Activated naive CD8-positive, alpha-beta T cell treated with anti-CD3 and anti-CD28 coated beads, Interleukin-2, amount 10 ng/mL, durations not matched to agents 7 days and 5 days (primary cell): ENCODE results near the gene TTC29. TPM values are rescaled to one million over a fixed set of nuclear protein-coding genes. Genes with fewer than 3 reads are reported as not detected.
"Not testable (repeated sequence)": the region's sequence is repeated elsewhere in the genome, so short reads cannot be mapped to it uniquely, and the experiment has no call there.

Experiments
- ATAC-seq: fragments of 150-1000 bp; cut with Tn5 transposase; one replicate; pipeline ENCODE4 v1.10.0; 2021; ENCODE audit warnings: low read depth, moderate library complexity
- POLR2A ChIA-PET: fragments of 350-600 bp; sonication (Branson Sonifier 250); formaldehyde crosslinking; loops from one replicate; lab custom pipeline; 2021; ENCODE audit warnings: antibody characterized with exemption; lab: Charles Lee
- DNase-seq: peaks from one replicate; pipeline ENCODE4 v3.0.0; 2021
- H3K27ac Mint-ChIP-seq: one replicate; pipeline ENCODE4 v1.8.0; 2022; ENCODE audit warnings: mild to moderate bottlenecking, mixed read lengths
- H3K27me3 Mint-ChIP-seq: one replicate; pipeline ENCODE4 v1.8.0; 2022; ENCODE audit warnings: mild to moderate bottlenecking, moderate library complexity, mixed read lengths
- H3K36me3 Mint-ChIP-seq: one replicate; pipeline ENCODE4 v1.8.0; 2021; ENCODE audit warnings: mild to moderate bottlenecking, mixed read lengths
- H3K4me1 Mint-ChIP-seq: one replicate; pipeline ENCODE4 v1.8.0; 2021; ENCODE audit warnings: mixed read lengths
- H3K4me3 Mint-ChIP-seq: one replicate; pipeline ENCODE4 v1.8.0; 2022; ENCODE audit warnings: mild to moderate bottlenecking, moderate library complexity, mixed read lengths
- H3K9me3 Mint-ChIP-seq: one replicate; pipeline ENCODE4 v1.8.0; 2021; ENCODE audit warnings: mixed read lengths
- total RNA-seq, 2 experiments: library from RNA; stranded (reverse); gene quantifications; one replicate each; pipeline ENCODE4 v1.2.3, GENCODE V29; 2021

Gene TTC29
- total RNA-seq, 2 experiments from 2014 or later = not detected

- no peaks in the 10 kb centered on the region for H3K4me1 Mint-ChIP-seq
- POLR2A ChIA-PET = no interaction called here
- H3K27me3 Mint-ChIP-seq = no peaks in the 10 kb centered on the region
- DNase-seq = no peak
- H3K4me3 Mint-ChIP-seq = no peak overlapping the region
- no peaks in the 10 kb centered on the region for H3K36me3 Mint-ChIP-seq
- H3K9me3 Mint-ChIP-seq = no peaks in the 10 kb centered on the region
- ATAC-seq = no peak
- no peak overlapping the region for H3K27ac Mint-ChIP-seq
Observed at GRCh38 chr4:146840731-146841130, 104.9 kb downstream of the TTC29 start.

GRCh38 chr4:146835096-146835495 is 110.6 kb downstream of the TTC29 start:
- peaks cover 3% of the 10 kb centered on the region for H3K27me3 Mint-ChIP-seq
- H3K27ac Mint-ChIP-seq = no peak overlapping the region
- no peak overlapping the region for H3K4me3 Mint-ChIP-seq
- no peaks in the 10 kb centered on the region for H3K36me3 Mint-ChIP-seq
- ATAC-seq = no peak
- no peaks in the 10 kb centered on the region for H3K4me1 Mint-ChIP-seq
- POLR2A ChIA-PET = no interaction called here
- DNase-seq = no peak
- no peaks in the 10 kb centered on the region for H3K9me3 Mint-ChIP-seq

- POLR2A ChIA-PET = no interaction called here
- ATAC-seq = no peak
- no peak for DNase-seq
- Mint-ChIP-seq H3K27ac (no peak overlapping the region), H3K4me3 (no peak overlapping the region), H3K4me1 (no peaks in the 10 kb centered on the region), H3K36me3 (no peaks in the 10 kb centered on the region), H3K9me3 (no peaks in the 10 kb centered on the region), H3K27me3 (peaks cover 3% of the 10 kb centered on the region)
Observed at GRCh38 chr4:146834263-146835034, 111.2 kb downstream of the TTC29 start.

GRCh38 chr4:146833530-146833929 is 112.1 kb downstream of the TTC29 start:
- H3K27me3 Mint-ChIP-seq = peaks cover 3% of the 10 kb centered on the region
- no peak overlapping the region for H3K4me3 Mint-ChIP-seq
- POLR2A ChIA-PET = no interaction called here
- H3K9me3 Mint-ChIP-seq = no peaks in the 10 kb centered on the region
- H3K4me1 Mint-ChIP-seq = no peaks in the 10 kb centered on the region
- no peaks in the 10 kb centered on the region for H3K36me3 Mint-ChIP-seq
- ATAC-seq (no peak), DNase-seq (no peak)
- H3K27ac Mint-ChIP-seq = no peak overlapping the region

GRCh38 chr4:146822980-146823379 is 122.7 kb downstream of the TTC29 start:
- DNase-seq, H3K4me3 Mint-ChIP-seq, H3K27ac Mint-ChIP-seq, H3K36me3 Mint-ChIP-seq, ATAC-seq, H3K9me3 Mint-ChIP-seq, H3K4me1 Mint-ChIP-seq, H3K27me3 Mint-ChIP-seq, POLR2A ChIA-PET: not testable (repeated sequence)

GRCh38 chr4:146814750-146815149 is 130.9 kb downstream of the TTC29 start:
- Mint-ChIP-seq H3K36me3 (no peaks in the 10 kb centered on the region), H3K4me3 (no peak overlapping the region), H3K4me1 (no peaks in the 10 kb centered on the region), H3K27ac (no peak overlapping the region), H3K27me3 (no peaks in the 10 kb centered on the region), H3K9me3 (peaks cover 3% of the 10 kb centered on the region)
- ATAC-seq (no peak), DNase-seq (no peak)
- POLR2A ChIA-PET = no interaction called here

- Mint-ChIP-seq H3K36me3 (no peaks in the 10 kb centered on the region), H3K4me3 (no peak overlapping the region), H3K4me1 (no peaks in the 10 kb centered on the region), H3K27me3 (peaks cover 2% of the 10 kb centered on the region), H3K9me3 (no peaks in the 10 kb centered on the region), H3K27ac (no peak overlapping the region)
- ATAC-seq (no peak), DNase-seq (no peak)
- POLR2A ChIA-PET = no interaction called here
Observed at GRCh38 chr4:146795711-146796110, 150.0 kb downstream of the TTC29 start.

GRCh38 chr4:146793727-146794126 is 151.9 kb downstream of the TTC29 start:
- no peaks in the 10 kb centered on the region for H3K9me3 Mint-ChIP-seq
- H3K27ac Mint-ChIP-seq = no peak overlapping the region
- no peak for DNase-seq
- H3K4me1 Mint-ChIP-seq = no peaks in the 10 kb centered on the region
- H3K36me3 Mint-ChIP-seq = no peaks in the 10 kb centered on the region
- no peaks in the 10 kb centered on the region for H3K27me3 Mint-ChIP-seq
- no peak overlapping the region for H3K4me3 Mint-ChIP-seq
- POLR2A ChIA-PET = no interaction called here
- no peak for ATAC-seq

- no peak overlapping the region for H3K27ac Mint-ChIP-seq
- DNase-seq (no peak), ATAC-seq (no peak)
- POLR2A ChIA-PET = no interaction called here
- no peaks in the 10 kb centered on the region for H3K9me3 Mint-ChIP-seq
- H3K27me3 Mint-ChIP-seq = no peaks in the 10 kb centered on the region
- H3K4me1 Mint-ChIP-seq = no peaks in the 10 kb centered on the region
- no peaks in the 10 kb centered on the region for H3K36me3 Mint-ChIP-seq
- no peak overlapping the region for H3K4me3 Mint-ChIP-seq
Observed at GRCh38 chr4:146791439-146791838, 154.2 kb downstream of the TTC29 start.

- no peaks in the 10 kb centered on the region for H3K4me1 Mint-ChIP-seq
- no peaks in the 10 kb centered on the region for H3K9me3 Mint-ChIP-seq
- peaks cover under 1% of the 10 kb centered on the region for H3K27me3 Mint-ChIP-seq
- ATAC-seq (no peak), DNase-seq (no peak)
- H3K27ac Mint-ChIP-seq = no peak overlapping the region
- POLR2A ChIA-PET = no interaction called here
- H3K4me3 Mint-ChIP-seq = no peak overlapping the region
- no peaks in the 10 kb centered on the region for H3K36me3 Mint-ChIP-seq
Observed at GRCh38 chr4:146790515-146790914, 155.1 kb downstream of the TTC29 start.

GRCh38 chr4:146787731-146788130 is 157.9 kb downstream of the TTC29 start:
- Mint-ChIP-seq H3K36me3 (no peaks in the 10 kb centered on the region), H3K4me1 (no peaks in the 10 kb centered on the region), H3K9me3 (no peaks in the 10 kb centered on the region), H3K4me3 (no peak overlapping the region), H3K27ac (no peak overlapping the region), H3K27me3 (peaks cover 2% of the 10 kb centered on the region)
- no peak for ATAC-seq
- POLR2A ChIA-PET = no interaction called here
- no peak for DNase-seq

- Mint-ChIP-seq H3K4me1 (no peaks in the 10 kb centered on the region), H3K36me3 (no peaks in the 10 kb centered on the region), H3K9me3 (no peaks in the 10 kb centered on the region), H3K27me3 (peaks cover 4% of the 10 kb centered on the region), H3K4me3 (no peak overlapping the region), H3K27ac (no peak overlapping the region)
- DNase-seq = no peak
- POLR2A ChIA-PET = no interaction called here
- no peak for ATAC-seq
Observed at GRCh38 chr4:146776691-146777090, 169.0 kb downstream of the TTC29 start.

- Mint-ChIP-seq H3K27me3 (no peaks in the 10 kb centered on the region), H3K9me3 (peaks cover 4% of the 10 kb centered on the region), H3K4me3 (no peak overlapping the region), H3K4me1 (no peaks in the 10 kb centered on the region), H3K27ac (no peak overlapping the region), H3K36me3 (no peaks in the 10 kb centered on the region)
- ATAC-seq (no peak), DNase-seq (no peak)
- POLR2A ChIA-PET = no interaction called here
Observed at GRCh38 chr4:146763560-146763959, 182.1 kb downstream of the TTC29 start.

GRCh38 chr4:146762016-146762415 is 183.6 kb downstream of the TTC29 start:
- Mint-ChIP-seq H3K9me3 (peaks cover 4% of the 10 kb centered on the region), H3K4me1 (no peaks in the 10 kb centered on the region), H3K27me3 (no peaks in the 10 kb centered on the region), H3K27ac (no peak overlapping the region), H3K36me3 (no peaks in the 10 kb centered on the region), H3K4me3 (no peak overlapping the region)
- POLR2A ChIA-PET = no interaction called here
- DNase-seq = no peak
- no peak for ATAC-seq
